GM12878 (cell line): ENCODE data around the gene SYNJ2. TPM values are rescaled to one million over a fixed set of nuclear protein-coding genes. Genes with fewer than 3 reads are reported as not detected.
A peak's percentile ranks its signal among the peaks of the same experiment; 100 is the strongest.

Experiments
- ATAC-seq: fragments of 200-7000 bp; cut with Tn5 transposase; 3 replicates; pipeline ENCODE4 v1.9.1; 2020; ENCODE audit warnings: mild to moderate bottlenecking, moderate library complexity
- BruUV-seq: library from RNA; stranded (reverse); fragments of 400-500 nt; replicated peaks from 2 replicates; lab custom pipeline; 2021; lab: Mats Ljungman, UMichigan
- CTCF ChIA-PET: fragments of 300-600 bp; sonication (Branson Sonifier 250); formaldehyde crosslinking; extraction: SDS; loops from one replicate; lab custom pipeline; 2021; ENCODE audit warnings: inconsistent platforms; lab: Yijun Ruan, JAX
- POLR2A ChIA-PET: fragments of 350-600 bp; formaldehyde crosslinking; extraction: SDS; loops from one replicate; lab custom pipeline; 2021; ENCODE audit warnings: inconsistent platforms; lab: Charles Lee
- RAD21 ChIA-PET: fragments of 300-600 bp; sonication (Branson Sonifier 250); formaldehyde crosslinking; loops from one replicate; lab custom pipeline; 2023; ENCODE audit warnings: antibody characterized with exemption; ENCODE audit not compliant: unreplicated experiment; lab: Charles Lee
- SMC1A ChIA-PET: fragments of 300-600 bp; sonication (Branson Sonifier 250); formaldehyde crosslinking; loops from one replicate; lab custom pipeline; 2023; ENCODE audit not compliant: unreplicated experiment, uncharacterized antibody; lab: Charles Lee
- DNase-seq: peaks from one replicate; pipeline ENCODE4 v3.0.0-alpha.2; 2011; ENCODE audit warnings: low read depth, low spot score
- FAIRE-seq: peaks from 3 replicates; lab custom pipeline; 2011; peaks lifted over from hg19 to GRCh38; lab: Jason Lieb, UNC
- H2AFZ ChIP-seq: 2 replicates; pipeline ENCODE4 v1.6.0; 2011; ENCODE audit warnings: low read depth, low read length, control low read depth; ENCODE audit not compliant: control insufficient read depth
- H3K27ac ChIP-seq: 2 replicates; pipeline ENCODE4 v1.5.1; 2011; ENCODE audit warnings: control low read depth; ENCODE audit not compliant: control insufficient read depth, insufficient read depth
- H3K27me3 ChIP-seq, 2 experiments: replicated peaks in 1 of 2; 2 replicates each; pipeline versions ENCODE4 v1.6.0 to v1.6.1; 2011; ENCODE audit warnings: low read length in 1 of 2; ENCODE audit not compliant: control insufficient read depth in 2 of 2, insufficient read depth in 2 of 2
- H3K36me3 ChIP-seq, 2 experiments: 2 replicates each; pipeline ENCODE4 v1.5.1; 2011; ENCODE audit warnings: low read length in 1 of 2; ENCODE audit not compliant: control insufficient read depth in 2 of 2, insufficient read depth in 2 of 2
- H3K4me1 ChIP-seq: 2 replicates; pipeline ENCODE4 v1.6.1; 2011; ENCODE audit warnings: mild to moderate bottlenecking, low read length, moderate library complexity, mixed read lengths; ENCODE audit not compliant: control insufficient read depth, insufficient read depth
- H3K4me2 ChIP-seq: 2 replicates; pipeline ENCODE4 v1.6.0; 2011; ENCODE audit warnings: control low read depth; ENCODE audit not compliant: control insufficient read depth, insufficient read depth
- H3K4me3 ChIP-seq: fragments of 200-600 bp; sonication (generic); 2 replicates; pipeline ENCODE4 v1.5.1; 2016
- H3K79me2 ChIP-seq: 2 replicates; pipeline ENCODE4 v1.6.0; 2011; ENCODE audit warnings: low read length; ENCODE audit not compliant: control insufficient read depth, insufficient read depth
- H3K9ac ChIP-seq: 2 replicates; pipeline ENCODE4 v1.8.0; 2011; ENCODE audit warnings: low read length, control low read depth, mixed read lengths; ENCODE audit not compliant: control insufficient read depth, insufficient read depth
- H3K9me3 ChIP-seq: replicated peaks from 3 replicates; pipeline ENCODE4 v1.5.1; 2011; ENCODE audit warnings: mild to moderate bottlenecking, low read length; ENCODE audit not compliant: control insufficient read depth, insufficient read depth
- H4K20me1 ChIP-seq: 2 replicates; pipeline ENCODE4 v1.6.0; 2011; ENCODE audit not compliant: control insufficient read depth, insufficient read depth
- CBX3 ChIP-seq: fragments of 200-600 bp; sonication (generic); IDR thresholded peaks from 2 replicates; pipeline ENCODE4 v1.6.1; 2016; ENCODE audit warnings: low read depth, borderline replicate concordance
- ETV6 ChIP-seq, 2 experiments: fragments of 450-650 bp in 1 of 2; IDR thresholded peaks in 1 of 2; conservative IDR thresholded peaks in 1 of 2; 2 replicates each; pipeline ENCODE4 v1.6.1; 2014; ENCODE audit warnings: antibody characterized with exemption in 1 of 2, borderline replicate concordance in 1 of 2, low read depth in 1 of 2, mild to moderate bottlenecking in 1 of 2, moderate library complexity in 1 of 2
- MEF2B ChIP-seq: fragments of 450-650 bp; IDR thresholded peaks from 2 replicates; pipeline ENCODE4 v1.6.1; 2018; ENCODE audit warnings: mild to moderate bottlenecking, moderate library complexity; ENCODE audit not compliant: partially characterized antibody, poor library complexity, severe bottlenecking
- WGBS: methylation state at CpG from one replicate; pipeline ENCODE4 v1.1.6; 2016; ENCODE audit warnings: low lambda C conversion rate; ENCODE audit not compliant: insufficient replicate concordance, insufficient coverage; ENCODE audit errors: missing lambda C conversion rate; 5-methylcytosine and 5-hydroxymethylcytosine counted together
- in situ Hi-C: fragments of 300-500 bp; cut with MboI; formaldehyde crosslinking; loops from 9 replicates; pipeline ENCODE4 v1.14.3; 2018; ENCODE audit warnings: mixed read lengths
- intact Hi-C: fragments of 100-400 bp; cut with micrococcal nuclease; formaldehyde crosslinking; loops from one replicate; pipeline ENCODE4 v1.14.2; 2022; ENCODE audit not compliant: unreplicated experiment
- polyA plus RNA-seq, 11 experiments: library from polyadenylated mRNA; depleted of rRNA in 4 of 11; unstranded in 6 of 11; stranded (reverse) in 5 of 11; fragments of >200 nt; fragmentation: Nextera tagmentation in 4 of 11; fragmentation: Illumina TruSeq in 1 of 11; extraction: Ambion mirVana in 4 of 11; extraction: Trizol in 1 of 11; gene quantifications; 1 replicate in 1 of 11; 2 replicates in 10 of 11; pipeline versions ENCODE4 v1.2.1 to v1.2.3, GENCODE V29; 2011 to 2016; ENCODE audit warnings: inconsistent platforms in 2 of 11, missing spikeins in 2 of 11, low read depth in 1 of 11
- total RNA-seq, 4 experiments: library from RNA; depleted of rRNA in 3 of 4; stranded (reverse); fragments of >200 nt in 3 of 4; fragmentation: Illumina TruSeq in 1 of 4; extraction: Trizol in 1 of 4; gene quantifications; 2 replicates each; pipeline versions ENCODE4 v1.2.1 to v1.2.3, GENCODE V29; 2013 to 2021
- TF ChIP-seq, protein P1 (sequence below): fragments of 450-650 bp; IDR thresholded peaks from 2 replicates; pipeline ENCODE4 v1.6.1; 2016; ENCODE audit warnings: mild to moderate bottlenecking
- TF ChIP-seq, protein P2 (sequence below): IDR thresholded peaks from 2 replicates; pipeline ENCODE4 v1.6.1; 2012; ENCODE audit warnings: mild to moderate bottlenecking, low read depth, low read length

Gene SYNJ2
- total and polyA plus RNA-seq, 10 of the 15 experiments (the other 5 are each of a cell fraction or from before 2014, with no cell fraction given) = 0.11 to 1.8 (median 0.57) TPM

- no peaks in the 10 kb centered on the region; a peak in 1 of 4 replicates for H3K36me3 ChIP-seq
- H4K20me1 ChIP-seq = no peaks in the 10 kb centered on the region
- in situ Hi-C loops (no loop called here), intact Hi-C loops (loop anchor here (5.0 kb wide), 1 partner anchor 47 kb away; the partner anchor contains the start of gene SYNJ2)
- no peak for FAIRE-seq
- H3K79me2 ChIP-seq = no peaks in the 10 kb centered on the region
- H3K4me1 ChIP-seq = peaks cover 16% of the 10 kb centered on the region
- ChIA-PET CTCF (interaction anchor here (1.7 to 1.9 kb wide), 2 partner anchors 8 to 14 kb away, joined by 4 to 6 read pairs; no protein-coding TSS in a partner anchor), SMC1A (no interaction called here), POLR2A (no interaction called here), RAD21 (no interaction called here)
- ATAC-seq = no peak
- BruUV-seq = no TSS peak
- no peak overlapping the region for H3K9ac ChIP-seq
- no peak for DNase-seq
- 98% methylated on average over 10 of the region's 10 CpGs for WGBS
- H3K4me2 ChIP-seq = no peak overlapping the region
- TF ChIP-seq ETV6 (conservative IDR thresholded peaks at IDR 0.05 in 1 of 2, IDR thresholded peaks at IDR 0.05 in 1 of 2; ENCODE audit: borderline replicate concordance in 1 of 2, low read depth in 1 of 2) (no peak), CBX3 (no peak)
- H3K9me3 ChIP-seq = no peaks in the 10 kb centered on the region
- no peak overlapping the region for H2AFZ ChIP-seq
- no peak overlapping the region for H3K4me3 ChIP-seq
- no peaks in the 10 kb centered on the region; a peak in 1 of 4 replicates for H3K27me3 ChIP-seq
- no peak overlapping the region for H3K27ac ChIP-seq
Measured at GRCh38 chr6:158029668-158030230, 48.1 kb downstream of the SYNJ2 start.

GRCh38 chr6:158030380-158031300 lies 49.0 kb downstream of the SYNJ2 start:
- 54% methylated on average over 16 of the region's 16 CpGs for WGBS
- in situ Hi-C loops (no loop called here), intact Hi-C loops (no loop called here)
- SMC1A ChIA-PET = interaction anchor here (1.2 to 1.3 kb wide), 2 partner anchors 10 to 28 kb away, joined by 3 read pairs; no protein-coding TSS in a partner anchor
- Histone ChIP-seq H3K27me3 (no peaks in the 10 kb centered on the region; a peak in 1 of 4 replicates), H3K4me2 (peak overlapping the region; percentile 18; the same call in 1 of the 2 replicates), H3K27ac (no peak overlapping the region), H4K20me1 (no peaks in the 10 kb centered on the region), H3K4me3 (no peak overlapping the region), H3K79me2 (no peaks in the 10 kb centered on the region), H3K4me1 (peaks cover 16% of the 10 kb centered on the region), H3K36me3 (no peaks in the 10 kb centered on the region; a peak in 1 of 4 replicates), H3K9ac (no peak overlapping the region; the same call in 1 of the 2 replicates), H3K9me3 (no peaks in the 10 kb centered on the region), H2AFZ (peak overlapping the region; percentile 30)
- CTCF ChIA-PET = interaction anchor here (1.3 to 1.9 kb wide), 4 partner anchors 9 to 274 kb away, joined by 3 to 5 read pairs (median 4); no protein-coding TSS in a partner anchor
- ATAC-seq (no peak), FAIRE-seq (no peak), DNase-seq (no peak)
- TF ChIP-seq, protein P1, sequence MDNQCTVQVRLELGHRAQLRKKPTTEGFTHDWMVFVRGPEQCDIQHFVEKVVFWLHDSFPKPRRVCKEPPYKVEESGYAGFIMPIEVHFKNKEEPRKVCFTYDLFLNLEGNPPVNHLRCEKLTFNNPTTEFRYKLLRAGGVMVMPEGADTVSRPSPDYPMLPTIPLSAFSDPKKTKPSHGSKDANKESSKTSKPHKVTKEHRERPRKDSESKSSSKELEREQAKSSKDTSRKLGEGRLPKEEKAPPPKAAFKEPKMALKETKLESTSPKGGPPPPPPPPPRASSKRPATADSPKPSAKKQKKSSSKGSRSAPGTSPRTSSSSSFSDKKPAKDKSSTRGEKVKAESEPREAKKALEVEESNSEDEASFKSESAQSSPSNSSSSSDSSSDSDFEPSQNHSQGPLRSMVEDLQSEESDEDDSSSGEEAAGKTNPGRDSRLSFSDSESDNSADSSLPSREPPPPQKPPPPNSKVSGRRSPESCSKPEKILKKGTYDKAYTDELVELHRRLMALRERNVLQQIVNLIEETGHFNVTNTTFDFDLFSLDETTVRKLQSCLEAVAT = 0 out of 2 replicates have a peak, but pooled peaks have one; percentile 0
- TF ChIP-seq, protein P2, sequence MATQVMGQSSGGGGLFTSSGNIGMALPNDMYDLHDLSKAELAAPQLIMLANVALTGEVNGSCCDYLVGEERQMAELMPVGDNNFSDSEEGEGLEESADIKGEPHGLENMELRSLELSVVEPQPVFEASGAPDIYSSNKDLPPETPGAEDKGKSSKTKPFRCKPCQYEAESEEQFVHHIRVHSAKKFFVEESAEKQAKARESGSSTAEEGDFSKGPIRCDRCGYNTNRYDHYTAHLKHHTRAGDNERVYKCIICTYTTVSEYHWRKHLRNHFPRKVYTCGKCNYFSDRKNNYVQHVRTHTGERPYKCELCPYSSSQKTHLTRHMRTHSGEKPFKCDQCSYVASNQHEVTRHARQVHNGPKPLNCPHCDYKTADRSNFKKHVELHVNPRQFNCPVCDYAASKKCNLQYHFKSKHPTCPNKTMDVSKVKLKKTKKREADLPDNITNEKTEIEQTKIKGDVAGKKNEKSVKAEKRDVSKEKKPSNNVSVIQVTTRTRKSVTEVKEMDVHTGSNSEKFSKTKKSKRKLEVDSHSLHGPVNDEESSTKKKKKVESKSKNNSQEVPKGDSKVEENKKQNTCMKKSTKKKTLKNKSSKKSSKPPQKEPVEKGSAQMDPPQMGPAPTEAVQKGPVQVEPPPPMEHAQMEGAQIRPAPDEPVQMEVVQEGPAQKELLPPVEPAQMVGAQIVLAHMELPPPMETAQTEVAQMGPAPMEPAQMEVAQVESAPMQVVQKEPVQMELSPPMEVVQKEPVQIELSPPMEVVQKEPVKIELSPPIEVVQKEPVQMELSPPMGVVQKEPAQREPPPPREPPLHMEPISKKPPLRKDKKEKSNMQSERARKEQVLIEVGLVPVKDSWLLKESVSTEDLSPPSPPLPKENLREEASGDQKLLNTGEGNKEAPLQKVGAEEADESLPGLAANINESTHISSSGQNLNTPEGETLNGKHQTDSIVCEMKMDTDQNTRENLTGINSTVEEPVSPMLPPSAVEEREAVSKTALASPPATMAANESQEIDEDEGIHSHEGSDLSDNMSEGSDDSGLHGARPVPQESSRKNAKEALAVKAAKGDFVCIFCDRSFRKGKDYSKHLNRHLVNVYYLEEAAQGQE = no peak
- TF ChIP-seq MEF2B = peak; percentile 83
- no TSS peak for BruUV-seq
- RAD21 ChIA-PET = interaction anchor here (0.9 kb wide), 1 partner anchor 20 kb away, joined by 3 read pairs; no protein-coding TSS in a partner anchor
- POLR2A ChIA-PET = no interaction called here
